SW480 (cell line): ENCODE data around the gene EFNA3.
"Not testable (repeated sequence)": the region's sequence is repeated elsewhere in the genome, so short reads cannot be mapped to it uniquely, and the experiment has no call there.

Experiments
- DNase-seq: peaks from one replicate; pipeline ENCODE4 v3.0.0-alpha.2; 2016; ENCODE audit warnings: low spot score

Gene EFNA3

GRCh38 chr1:155110826-155111225 lies 32.2 kb downstream of the EFNA3 start:
- no peak for DNase-seq

- no peak for DNase-seq
These were observed 34.9 kb downstream of the EFNA3 start for GRCh38 chr1:155113450-155113980.

- DNase-seq, result peak; percentile 7
These were observed 37.6 kb downstream of the EFNA3 start for GRCh38 chr1:155116113-155116764.

GRCh38 chr1:155117610-155118009 lies 39.0 kb downstream of the EFNA3 start:
- no peak for DNase-seq

GRCh38 chr1:155118090-155118489 lies 39.5 kb downstream of the EFNA3 start:
- not testable (repeated sequence) for DNase-seq

GRCh38 chr1:155120253-155120652 lies 41.6 kb downstream of the EFNA3 start:
- no peak for DNase-seq

GRCh38 chr1:155121249-155121648 lies 42.6 kb downstream of the EFNA3 start:
- no peak for DNase-seq

GRCh38 chr1:155122308-155122707 lies 43.7 kb downstream of the EFNA3 start:
- no peak for DNase-seq

- no peak for DNase-seq
These were observed 45.2 kb downstream of the EFNA3 start for GRCh38 chr1:155123801-155124200.

GRCh38 chr1:155124503-155125463 lies 46.1 kb downstream of the EFNA3 start:
- no peak for DNase-seq

- DNase-seq, result no peak
These were observed 46.9 kb downstream of the EFNA3 start for GRCh38 chr1:155125511-155125945.

- DNase-seq, result peak; percentile 63
These were observed 47.4 kb downstream of the EFNA3 start for GRCh38 chr1:155125946-155126555.

GRCh38 chr1:155126556-155127104 lies 48.0 kb downstream of the EFNA3 start:
- DNase-seq, result peak; percentile 86

GRCh38 chr1:155127105-155127966 lies 48.7 kb downstream of the EFNA3 start, which contains the start of gene EFNA1:
EFNA1 (plus strand) TSS chr1:155127876; CDS start chr1:155127978, 102 bp downstream.
- DNase-seq, result peak; percentile 95

GRCh38 chr1:155127967-155128754 lies 49.5 kb downstream of the EFNA3 start:
- DNase-seq, result no peak

- DNase-seq, result peak; percentile 79
These were observed 50.3 kb downstream of the EFNA3 start for GRCh38 chr1:155128755-155129473.

- no peak for DNase-seq
These were observed 51.8 kb downstream of the EFNA3 start for GRCh38 chr1:155130272-155131006.

GRCh38 chr1:155131285-155131684 lies 52.6 kb downstream of the EFNA3 start:
- DNase-seq, result no peak

- DNase-seq, result no peak
These were observed 53.2 kb downstream of the EFNA3 start for GRCh38 chr1:155131856-155132255.
